22Rv1 (cell line): ENCODE data around the gene PREX1.

ENCODE experiments used
- CTCF ChIP-seq: fragments of 450-650 bp; IDR thresholded peaks from 2 replicates; pipeline ENCODE4 v1.5.1; 2017; ENCODE audit warnings: mild to moderate bottlenecking
- ZFX ChIP-seq: fragments of 450-650 bp; IDR thresholded peaks from 2 replicates; pipeline ENCODE4 v1.6.1; 2017; ENCODE audit warnings: antibody characterized with exemption, borderline replicate concordance

- TF ChIP-seq CTCF = no peak
- no peak for TF ChIP-seq ZFX
These were observed 138.4 kb downstream of the PREX1 start for GRCh38 chr20:48689388-48689787.
